ENCODE measurements around the gene ITPKC.

ITPKC gene

DNA sequence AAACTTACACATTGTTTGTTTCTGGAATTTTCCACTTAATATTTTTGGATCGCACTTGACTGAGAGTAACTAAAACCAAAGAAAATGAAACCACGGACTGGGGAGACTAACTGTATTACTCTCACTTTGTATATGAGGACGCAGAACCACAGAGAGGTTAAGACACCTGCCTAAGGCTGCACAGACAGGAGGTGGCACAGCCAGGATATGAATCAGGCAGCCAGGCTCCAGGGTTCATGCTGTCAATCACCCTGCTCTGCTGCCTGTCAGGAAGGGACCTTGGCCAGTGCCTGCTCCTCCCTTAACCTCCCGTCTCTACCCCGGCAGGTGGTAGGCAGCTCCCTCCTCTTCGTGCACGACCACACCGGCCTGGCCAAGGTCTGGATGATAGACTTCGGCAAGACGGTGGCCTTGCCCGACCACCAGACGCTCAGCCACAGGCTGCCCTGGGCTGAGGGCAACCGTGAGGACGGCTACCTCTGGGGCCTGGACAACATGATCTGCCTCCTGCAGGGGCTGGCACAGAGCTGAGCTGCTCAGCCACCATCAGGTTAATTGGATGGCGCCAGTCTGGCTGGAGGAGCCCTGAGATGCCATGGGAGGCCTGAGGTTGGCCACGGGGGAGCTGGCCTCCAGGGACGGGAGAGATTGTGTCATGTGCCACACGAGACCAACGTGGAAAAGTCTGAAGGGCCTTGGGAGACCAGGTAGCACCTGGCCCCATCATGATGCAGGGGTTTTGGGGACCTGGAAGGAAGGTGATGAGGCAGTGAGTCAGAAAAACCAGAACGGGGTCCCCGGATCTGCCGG is 22.3 kb downstream of the ITPKC start:
- ATAC-seq, result peak; percentile 56
- H3K4me1 Mint-ChIP-seq, result no peaks in the 10 kb centered on the region
- H3K36me3 Mint-ChIP-seq, result peaks cover 35% of the 10 kb centered on the region
- H3K27ac Mint-ChIP-seq, result peak overlapping the region; percentile 78
- H3K4me3 Mint-ChIP-seq, result no peak overlapping the region
- no peaks in the 10 kb centered on the region for H3K9me3 Mint-ChIP-seq
- DNase-seq (ENCODE audit: low spot score in 2 of 2), result no peak

GRCh38 chr19:40739871-40740703 is 23.2 kb downstream of the ITPKC start:
- ATAC-seq (no peak), DNase-seq (ENCODE audit: low spot score in 2 of 2) (no peak)
- peak overlapping the region; percentile 78 for H3K27ac Mint-ChIP-seq
- H3K9me3 Mint-ChIP-seq, result no peaks in the 10 kb centered on the region
- peaks cover 27% of the 10 kb centered on the region for H3K36me3 Mint-ChIP-seq
- H3K4me1 Mint-ChIP-seq, result no peaks in the 10 kb centered on the region
- no peak overlapping the region for H3K4me3 Mint-ChIP-seq

DNA sequence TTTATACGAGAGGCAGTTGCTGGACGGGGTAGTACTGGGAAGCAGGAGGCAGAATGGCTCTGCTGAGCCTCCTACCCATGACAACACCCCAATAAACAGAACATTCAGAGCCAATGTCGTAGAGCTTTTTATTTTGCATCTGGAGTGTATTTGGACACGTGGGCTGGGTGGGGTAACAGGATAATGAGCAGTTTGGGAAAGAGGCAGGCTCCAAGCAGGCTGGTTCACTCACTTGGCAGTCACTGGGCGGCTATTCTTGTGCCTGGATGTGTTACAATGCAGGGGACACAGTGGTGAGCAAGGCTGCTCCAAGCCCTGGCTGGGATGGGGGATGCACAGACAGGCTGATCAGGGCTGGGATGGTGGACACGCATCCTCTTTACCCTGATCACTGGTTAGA is 23.8 kb downstream of the ITPKC start:
- no peak for ATAC-seq
- Mint-ChIP-seq H3K4me3 (no peak overlapping the region), H3K4me1 (no peaks in the 10 kb centered on the region), H3K9me3 (no peaks in the 10 kb centered on the region), H3K27ac (peak overlapping the region; percentile 57), H3K36me3 (peaks cover 20% of the 10 kb centered on the region)
- no peak for DNase-seq (ENCODE audit: low spot score in 2 of 2)

DNA sequence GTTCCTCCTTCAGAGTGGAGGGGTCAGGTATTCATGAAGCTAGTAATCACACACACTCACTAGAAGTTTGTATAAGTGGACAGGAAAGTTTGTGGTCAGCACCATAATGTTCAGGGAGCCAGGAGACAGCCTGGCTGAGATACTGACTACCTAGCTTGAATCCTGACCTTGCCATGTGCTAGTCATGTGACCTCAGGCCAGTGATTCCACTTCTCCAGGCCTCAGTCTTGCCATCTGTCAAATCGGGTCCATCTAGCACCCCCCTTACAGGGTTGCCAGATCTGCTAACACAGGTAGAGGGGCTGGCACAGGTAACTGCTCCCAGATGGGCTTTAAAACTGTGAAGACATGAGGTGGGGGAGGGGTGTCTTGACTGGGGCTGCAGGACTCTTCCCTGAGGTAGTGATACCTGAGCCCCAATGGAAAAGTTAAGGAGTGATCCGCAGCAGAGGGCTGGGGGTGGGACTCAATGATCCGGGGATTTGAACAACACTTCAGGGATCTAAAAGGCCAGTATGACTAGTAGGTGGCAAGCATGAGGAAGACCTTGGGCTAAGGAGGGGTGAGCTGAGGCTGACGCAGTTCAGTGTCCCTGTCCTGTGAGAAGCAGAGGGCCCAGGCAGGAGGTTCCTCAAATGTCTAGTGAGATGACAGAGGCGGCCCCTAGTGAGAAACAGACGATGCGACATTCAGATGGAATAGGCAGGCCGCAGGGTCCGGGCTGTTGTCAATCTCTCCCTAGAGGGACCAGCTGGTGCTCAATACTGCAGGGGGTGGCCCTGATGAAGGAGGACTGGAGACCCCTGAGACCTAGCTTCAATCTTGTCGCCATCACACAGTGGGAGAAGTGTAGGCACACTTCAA is 24.8 kb downstream of the ITPKC start:
- Mint-ChIP-seq H3K27ac (no peak overlapping the region), H3K36me3 (peaks cover 12% of the 10 kb centered on the region), H3K4me1 (no peaks in the 10 kb centered on the region), H3K4me3 (no peak overlapping the region), H3K9me3 (no peaks in the 10 kb centered on the region)
- no peak for DNase-seq (ENCODE audit: low spot score in 2 of 2)
- ATAC-seq, result no peak

DNA sequence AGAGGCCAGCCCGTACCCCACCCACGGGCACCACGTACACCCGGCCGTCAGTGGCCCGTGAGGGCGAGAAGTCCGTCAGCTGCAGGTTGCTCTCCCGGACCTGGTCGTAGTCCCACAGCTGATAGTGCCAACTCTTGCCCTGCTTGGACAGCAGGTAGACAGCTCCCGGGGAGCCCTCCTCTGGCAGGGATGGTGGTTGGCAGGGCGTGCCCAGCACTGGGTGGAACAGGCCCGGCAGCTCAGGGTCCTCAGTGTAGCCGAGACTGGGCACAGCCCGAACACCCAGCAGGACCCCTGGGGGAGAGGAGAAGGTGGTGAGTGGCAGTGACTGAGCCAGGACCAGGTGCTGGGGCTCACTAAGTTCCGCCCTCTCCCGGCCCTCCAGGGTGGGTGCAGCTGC is 25.6 kb downstream of the ITPKC start:
- Mint-ChIP-seq H3K4me3 (no peak overlapping the region), H3K27ac (no peak overlapping the region), H3K9me3 (no peaks in the 10 kb centered on the region), H3K4me1 (no peaks in the 10 kb centered on the region), H3K36me3 (peaks cover 5% of the 10 kb centered on the region)
- ATAC-seq, result no peak
- DNase-seq (ENCODE audit: low spot score in 2 of 2), result no peak

DNA sequence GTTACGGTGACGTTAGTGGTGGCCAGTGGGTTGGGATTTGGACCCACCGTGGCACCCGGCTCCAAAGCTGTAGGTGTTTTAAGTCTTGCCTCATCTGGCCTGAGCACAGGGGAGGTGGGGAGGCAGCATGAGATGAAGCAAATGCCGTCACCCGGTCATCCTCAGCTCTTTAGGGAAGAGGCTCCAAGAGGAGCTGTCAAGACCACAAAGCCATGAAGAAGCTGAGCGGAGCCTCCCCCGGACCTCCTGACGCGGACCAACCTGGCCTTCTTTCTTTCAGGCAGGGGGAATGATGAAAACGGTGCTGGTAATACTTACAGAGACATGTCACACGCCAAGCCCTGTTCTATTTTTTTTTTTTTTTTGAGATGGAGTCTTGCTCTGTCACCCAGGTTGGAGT is 26.0 kb downstream of the ITPKC start:
- H3K4me1 Mint-ChIP-seq, result no peaks in the 10 kb centered on the region
- H3K27ac Mint-ChIP-seq, result no peak overlapping the region
- H3K36me3 Mint-ChIP-seq, result peaks cover under 1% of the 10 kb centered on the region
- DNase-seq (ENCODE audit: low spot score in 2 of 2), result no peak
- H3K9me3 Mint-ChIP-seq, result no peaks in the 10 kb centered on the region
- no peak for ATAC-seq
- H3K4me3 Mint-ChIP-seq, result no peak overlapping the region

DNA sequence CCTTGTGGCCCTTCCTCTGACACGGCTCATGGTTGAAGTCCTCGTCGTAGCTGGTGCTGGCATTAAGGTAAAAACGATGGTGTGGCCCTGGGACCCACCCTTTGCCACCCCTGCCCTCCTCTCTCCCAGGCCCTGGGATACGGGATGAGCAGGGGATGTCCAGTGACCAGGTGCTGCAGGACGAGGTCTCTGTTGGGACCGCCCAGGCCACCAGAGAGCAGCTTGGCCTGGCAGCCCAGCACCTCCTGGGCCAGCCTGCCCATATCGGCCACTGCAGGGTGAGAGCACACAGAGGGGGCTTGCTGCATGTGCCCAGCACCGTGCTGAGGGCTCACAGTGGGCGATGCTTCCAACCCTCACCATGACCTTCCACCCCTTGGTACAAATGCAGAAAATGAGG is 27.0 kb downstream of the ITPKC start:
- H3K27ac Mint-ChIP-seq, result no peak overlapping the region
- H3K4me3 Mint-ChIP-seq, result no peak overlapping the region
- H3K4me1 Mint-ChIP-seq, result peaks cover 7% of the 10 kb centered on the region
- DNase-seq (ENCODE audit: low spot score in 2 of 2) (no peak), ATAC-seq (no peak)
- no peaks in the 10 kb centered on the region for H3K36me3 Mint-ChIP-seq
- no peaks in the 10 kb centered on the region for H3K9me3 Mint-ChIP-seq

GRCh38 chr19:40744554-40745401 is 27.9 kb downstream of the ITPKC start:
- H3K9me3 Mint-ChIP-seq, result no peaks in the 10 kb centered on the region
- DNase-seq (ENCODE audit: low spot score in 2 of 2) (peak in 1 of 2 donors; percentile 64), ATAC-seq (peak; percentile 55)
- no peaks in the 10 kb centered on the region for H3K36me3 Mint-ChIP-seq
- no peak overlapping the region for H3K27ac Mint-ChIP-seq
- H3K4me1 Mint-ChIP-seq, result peaks cover 13% of the 10 kb centered on the region
- no peak overlapping the region for H3K4me3 Mint-ChIP-seq

GRCh38 chr19:40745402-40745780 is 28.5 kb downstream of the ITPKC start:
- Mint-ChIP-seq H3K27ac (no peak overlapping the region), H3K4me3 (no peak overlapping the region), H3K9me3 (no peaks in the 10 kb centered on the region), H3K4me1 (peaks cover 18% of the 10 kb centered on the region), H3K36me3 (peaks cover 6% of the 10 kb centered on the region)
- ATAC-seq (no peak), DNase-seq (ENCODE audit: low spot score in 2 of 2) (no peak)

DNA sequence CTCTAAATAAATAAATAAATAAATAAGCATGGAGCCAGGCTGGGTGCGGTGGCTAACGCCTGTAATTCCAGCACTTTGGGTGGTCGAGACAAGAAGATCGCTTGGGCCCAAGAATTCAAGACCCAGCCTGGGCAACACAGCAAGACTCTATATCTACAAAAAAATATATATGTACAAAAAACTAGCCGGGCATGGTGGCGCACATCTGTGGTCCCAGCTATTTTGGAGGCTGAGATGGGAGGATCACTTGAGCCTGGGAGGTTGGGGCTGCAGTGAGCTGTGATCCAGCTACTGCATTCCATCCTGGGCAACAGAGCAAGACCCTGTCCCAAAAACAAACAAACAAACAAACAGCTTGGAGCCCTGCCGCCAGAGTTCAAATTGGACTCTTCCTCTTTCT is 30.6 kb downstream of the ITPKC start:
- DNase-seq (ENCODE audit: low spot score in 2 of 2) (no peak), ATAC-seq (no peak)
- no peak overlapping the region for H3K27ac Mint-ChIP-seq
- peaks cover 27% of the 10 kb centered on the region for H3K4me1 Mint-ChIP-seq
- no peak overlapping the region for H3K4me3 Mint-ChIP-seq
- peaks cover 27% of the 10 kb centered on the region for H3K36me3 Mint-ChIP-seq
- no peaks in the 10 kb centered on the region for H3K9me3 Mint-ChIP-seq

- Mint-ChIP-seq H3K36me3 (peaks cover 55% of the 10 kb centered on the region), H3K9me3 (no peaks in the 10 kb centered on the region), H3K27ac (peak within 1 kb of the TSS; percentile 97), H3K4me3 (peak within 1 kb of the TSS; percentile 94), H3K4me1 (peaks cover 45% of the 10 kb centered on the region)
- ATAC-seq, result peak; percentile 91
- peak; percentile 95 to 99 for DNase-seq (ENCODE audit: low spot score in 2 of 2)
These were observed 33.4 kb downstream of the ITPKC start, which contains the start of gene ACTMAP for GRCh38 chr19:40750058-40750873. Gene ACTMAP (minus strand): TSS chr19:40750477. CDS start chr19:40749803, 674 bp downstream.

DNA sequence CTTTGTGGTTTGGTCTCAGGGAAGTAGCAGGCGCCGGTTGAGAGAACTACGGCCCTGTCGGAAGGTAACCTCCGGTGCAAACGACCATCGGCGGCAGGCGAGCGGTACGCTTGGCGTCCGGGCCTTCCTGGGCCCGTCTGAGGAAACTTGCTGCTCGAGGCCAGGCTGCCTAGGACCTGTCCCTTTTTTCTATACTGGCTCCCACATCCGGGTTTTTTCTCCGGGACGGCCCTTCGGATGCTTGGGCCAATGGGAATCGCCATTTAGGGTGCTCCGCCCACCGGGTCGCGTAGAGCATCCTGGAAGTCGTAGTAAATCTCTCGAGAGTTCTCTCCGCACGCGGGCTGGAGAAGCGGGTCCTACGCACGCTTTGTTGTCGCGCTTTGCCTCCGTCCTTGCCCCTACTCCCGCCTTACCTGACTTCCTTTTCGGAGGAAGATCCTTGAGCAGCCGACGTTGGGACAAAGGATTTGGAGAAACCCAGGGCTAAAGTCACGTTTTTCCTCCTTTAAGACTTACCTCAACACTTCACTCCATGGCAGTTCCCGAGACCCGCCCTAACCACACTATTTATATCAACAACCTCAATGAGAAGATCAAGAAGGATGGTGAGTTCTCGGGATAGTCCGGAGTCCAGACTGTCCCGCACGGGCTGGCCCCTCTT is 34.1 kb downstream of the ITPKC start, which contains the start of gene SNRPA:
Gene SNRPA (plus strand): TSS at position 330 of the 664 bp plus-strand sequence. CDS start 206 bp downstream, at position 536.
- DNase-seq (ENCODE audit: low spot score in 2 of 2) (peak; percentile 91 to 99), ATAC-seq (peak; percentile 81)
- H3K9me3 Mint-ChIP-seq, result no peaks in the 10 kb centered on the region
- peak within 1 kb of the TSS; percentile 97 for H3K27ac Mint-ChIP-seq
- peak within 1 kb of the TSS; percentile 94 for H3K4me3 Mint-ChIP-seq
- peaks cover 62% of the 10 kb centered on the region for H3K36me3 Mint-ChIP-seq
- peaks cover 53% of the 10 kb centered on the region for H3K4me1 Mint-ChIP-seq

GRCh38 chr19:40752257-40752781 is 35.4 kb downstream of the ITPKC start:
- Mint-ChIP-seq H3K4me3 (peak overlapping the region; percentile 94), H3K9me3 (no peaks in the 10 kb centered on the region), H3K27ac (peak overlapping the region; percentile 97), H3K36me3 (peaks cover 75% of the 10 kb centered on the region), H3K4me1 (peaks cover 66% of the 10 kb centered on the region)
- DNase-seq (ENCODE audit: low spot score in 2 of 2), result peak in 1 of 2 donors; percentile 62
- no peak for ATAC-seq

Data from stimulated activated effector memory CD8-positive, alpha-beta T cell treated with anti-CD3 and anti-CD28 coated beads, Interleukin-12 subunit alpha, Interleukin-12 subunit beta, amount 100 ng/mL, for 72 hours (primary cell).